NCI-H82 (cell line): ENCODE data around the gene KLF6.
A peak's percentile ranks its signal among the peaks of the same experiment; 100 is the strongest.

Source experiments
- DNase-seq: peaks from one replicate; lab custom pipeline; 2025; lab: John Stamatoyannopoulos, UW

Gene KLF6

DNA sequence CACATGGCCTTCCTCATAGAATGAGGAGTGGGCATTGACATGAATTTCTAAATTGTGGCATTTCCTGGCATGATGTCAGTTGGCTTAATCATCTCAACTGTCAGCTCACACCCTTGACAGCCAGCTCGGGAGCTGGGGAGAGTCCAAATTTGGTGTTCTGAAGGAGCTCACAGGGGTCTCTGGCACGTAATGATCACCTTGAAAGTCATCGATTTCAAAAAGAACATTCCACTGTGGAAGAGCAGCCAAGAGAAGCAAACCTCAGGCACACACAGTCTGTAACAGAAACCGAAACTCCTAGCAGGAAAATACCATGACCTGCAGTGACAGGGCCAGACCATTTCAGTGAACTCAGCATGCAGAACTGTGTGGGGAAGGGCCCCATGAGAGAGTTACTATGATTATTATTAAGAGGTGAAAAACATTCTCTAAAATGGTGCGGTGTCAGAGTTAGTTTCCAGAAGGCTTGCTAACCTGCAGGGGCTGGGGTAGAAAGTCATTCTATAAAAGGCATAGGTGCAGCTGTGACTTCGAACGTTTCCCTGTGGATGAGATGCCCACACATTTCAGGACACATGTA, 26.4 kb upstream of the KLF6 start:
- DNase-seq, result no peak

DNA sequence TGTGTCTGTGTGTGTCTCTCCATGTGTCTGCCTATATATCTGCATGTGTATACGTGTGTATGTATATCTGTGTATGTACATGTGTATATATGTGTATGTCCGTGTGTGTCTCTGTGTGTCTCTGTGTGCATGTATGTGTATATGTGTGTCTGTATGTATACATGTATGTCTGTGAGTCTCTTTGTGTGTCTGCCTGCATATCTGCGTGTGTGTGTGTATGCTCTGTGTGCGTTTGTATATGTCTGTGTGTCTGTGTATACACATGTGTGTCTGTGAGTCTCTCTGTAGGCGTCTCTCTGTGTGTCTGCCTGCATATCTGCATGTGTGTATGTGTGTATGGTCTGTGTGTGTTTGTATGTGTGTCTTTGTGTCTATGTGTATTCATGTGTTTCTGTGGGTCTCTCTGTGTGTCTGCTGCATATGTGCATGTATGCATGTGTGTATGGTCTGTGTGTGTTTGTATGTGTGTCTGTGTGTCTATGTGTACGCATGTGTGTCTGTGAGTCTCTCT, 23.7 kb upstream of the KLF6 start:
- no peak for DNase-seq

DNA sequence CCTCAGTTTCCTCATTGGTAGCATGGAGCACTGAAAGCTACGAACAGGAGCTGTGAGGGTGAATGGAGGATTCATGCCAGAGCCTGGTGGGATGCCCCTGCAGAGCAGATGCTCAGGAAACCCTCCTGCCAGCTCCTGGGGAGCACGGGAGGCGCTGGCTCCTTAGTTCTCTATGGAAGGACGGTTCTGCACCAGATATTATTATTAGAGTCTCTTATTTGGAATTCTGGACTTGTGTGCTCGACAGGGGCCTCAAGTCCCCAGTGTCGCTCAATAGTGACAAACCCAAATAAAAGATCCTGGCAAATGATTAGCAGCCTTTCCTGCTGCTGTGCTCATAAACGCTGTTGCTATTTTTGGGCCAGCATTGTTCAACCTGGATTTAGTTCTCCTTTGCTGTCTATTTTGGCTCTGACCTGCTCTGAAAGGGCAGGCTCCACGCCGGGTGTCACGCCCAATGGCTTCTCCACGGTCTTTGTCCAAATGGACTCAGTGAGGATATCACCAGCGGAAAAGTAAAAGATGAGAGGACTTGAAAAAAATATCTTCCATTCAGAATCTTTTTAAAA, 23.0 kb upstream of the KLF6 start:
- DNase-seq, result no peak

DNA sequence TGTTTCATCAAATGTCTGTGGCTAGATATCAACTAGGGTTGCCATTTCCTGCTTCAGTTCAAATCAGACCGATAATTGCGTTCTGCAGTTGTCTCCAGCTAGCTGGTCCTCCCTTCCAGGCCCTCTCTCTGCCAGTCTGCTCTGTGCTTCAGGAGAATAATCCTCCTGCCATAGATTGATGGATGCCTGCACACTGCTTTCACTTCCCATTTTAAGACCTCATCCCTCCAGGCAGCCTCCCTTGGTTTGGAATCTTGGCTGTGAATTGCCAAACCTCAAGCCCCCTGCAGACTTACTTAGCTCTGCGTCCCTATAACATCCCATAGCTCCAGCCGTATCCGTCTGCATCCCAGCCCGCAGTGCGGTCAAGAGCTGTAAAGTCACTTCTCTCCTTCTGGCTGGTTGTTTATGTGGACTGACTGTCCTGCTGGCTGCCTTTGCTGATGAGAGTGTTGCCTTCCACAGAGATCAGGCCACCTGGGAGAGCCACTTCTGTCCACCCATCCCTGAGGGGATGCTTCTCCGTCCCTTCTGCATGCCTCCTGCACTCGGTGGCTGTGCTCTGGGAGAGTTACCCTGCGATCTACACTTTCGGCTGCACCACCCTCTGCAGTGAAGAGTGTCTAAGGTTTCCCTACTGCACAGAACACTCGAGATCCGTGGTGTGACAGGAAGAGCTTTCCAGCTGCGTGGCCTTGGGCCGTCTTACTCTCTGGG, 22.4 kb upstream of the KLF6 start:
- no peak for DNase-seq

DNA sequence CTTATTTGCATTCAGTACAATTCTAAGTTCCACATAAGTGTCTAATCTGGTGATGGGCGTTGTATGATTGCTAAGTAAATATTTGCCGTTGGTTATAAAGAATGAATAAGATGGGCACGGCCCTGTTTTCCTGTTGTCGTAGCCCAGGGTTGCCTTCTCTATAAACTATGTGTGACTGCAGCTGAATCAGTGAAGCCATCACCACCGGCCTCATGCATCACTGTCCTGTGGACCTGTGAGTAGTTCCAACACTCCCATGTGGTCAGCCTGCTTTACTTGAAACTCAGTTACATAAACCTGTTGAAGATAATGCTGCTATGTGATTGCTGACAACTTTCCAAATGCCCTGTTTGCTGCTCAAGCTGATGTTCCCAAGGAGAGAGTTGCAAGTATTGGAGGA, 21.6 kb upstream of the KLF6 start:
- DNase-seq, result no peak

DNA sequence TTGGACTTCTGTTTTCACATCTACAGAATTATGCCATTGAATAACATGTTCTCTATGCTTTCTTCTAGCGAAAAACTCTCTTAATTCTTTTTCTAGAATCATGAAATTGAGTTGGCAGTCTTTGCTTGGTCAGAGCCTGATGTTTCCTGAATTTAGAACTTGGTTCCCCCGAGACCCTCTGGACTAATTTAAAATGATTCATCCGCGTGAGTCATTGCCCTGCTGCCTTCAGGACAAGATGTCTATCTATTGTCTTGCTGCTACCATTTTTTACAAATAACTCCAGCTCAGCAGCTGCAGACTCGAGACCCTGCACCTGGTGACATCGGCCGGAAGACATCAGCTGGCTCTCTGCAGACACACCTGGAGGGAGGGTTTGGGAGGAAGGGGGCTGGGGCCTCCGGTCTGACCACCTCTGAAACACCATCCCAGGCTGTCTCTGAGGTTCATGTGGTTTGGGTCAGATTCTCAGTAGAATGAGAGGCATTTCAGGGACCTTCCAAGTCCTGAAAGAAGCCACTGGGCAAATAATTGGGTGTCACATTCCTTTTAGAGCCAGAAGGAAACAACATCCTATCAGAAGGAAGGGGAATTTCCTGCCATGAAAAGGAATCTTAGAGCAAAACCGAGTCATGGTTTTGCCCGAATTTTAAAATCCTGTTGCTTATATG, 20.9 kb upstream of the KLF6 start:
- no peak for DNase-seq

DNA sequence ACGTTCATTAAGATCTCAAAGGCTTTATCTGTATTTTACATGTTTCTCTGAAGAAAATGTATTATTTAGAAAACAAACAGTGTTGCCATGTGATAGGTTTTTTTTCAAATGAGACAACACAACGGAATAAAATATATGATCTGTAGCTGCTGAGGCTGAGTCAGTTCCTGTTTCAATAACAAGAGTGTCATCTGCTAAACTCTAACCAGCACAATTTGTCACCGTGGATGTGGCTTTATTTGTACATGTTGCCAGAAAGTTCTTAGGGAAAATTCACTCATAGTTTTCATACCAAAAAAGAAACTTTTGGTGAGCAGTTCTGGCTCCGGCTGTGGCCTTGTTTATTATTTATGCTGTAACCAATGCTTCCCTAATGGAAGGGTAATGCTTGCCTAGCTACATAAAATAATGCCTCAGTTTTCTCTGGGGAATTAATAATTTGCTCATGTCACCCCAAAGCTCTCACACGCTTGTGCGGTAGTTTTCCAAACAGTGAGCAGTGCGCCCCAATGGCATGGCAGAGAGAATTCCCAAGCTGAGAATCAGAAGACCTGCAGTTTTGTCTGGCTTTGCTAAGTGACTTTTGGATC, 20.3 kb upstream of the KLF6 start:
- DNase-seq, result no peak

DNA sequence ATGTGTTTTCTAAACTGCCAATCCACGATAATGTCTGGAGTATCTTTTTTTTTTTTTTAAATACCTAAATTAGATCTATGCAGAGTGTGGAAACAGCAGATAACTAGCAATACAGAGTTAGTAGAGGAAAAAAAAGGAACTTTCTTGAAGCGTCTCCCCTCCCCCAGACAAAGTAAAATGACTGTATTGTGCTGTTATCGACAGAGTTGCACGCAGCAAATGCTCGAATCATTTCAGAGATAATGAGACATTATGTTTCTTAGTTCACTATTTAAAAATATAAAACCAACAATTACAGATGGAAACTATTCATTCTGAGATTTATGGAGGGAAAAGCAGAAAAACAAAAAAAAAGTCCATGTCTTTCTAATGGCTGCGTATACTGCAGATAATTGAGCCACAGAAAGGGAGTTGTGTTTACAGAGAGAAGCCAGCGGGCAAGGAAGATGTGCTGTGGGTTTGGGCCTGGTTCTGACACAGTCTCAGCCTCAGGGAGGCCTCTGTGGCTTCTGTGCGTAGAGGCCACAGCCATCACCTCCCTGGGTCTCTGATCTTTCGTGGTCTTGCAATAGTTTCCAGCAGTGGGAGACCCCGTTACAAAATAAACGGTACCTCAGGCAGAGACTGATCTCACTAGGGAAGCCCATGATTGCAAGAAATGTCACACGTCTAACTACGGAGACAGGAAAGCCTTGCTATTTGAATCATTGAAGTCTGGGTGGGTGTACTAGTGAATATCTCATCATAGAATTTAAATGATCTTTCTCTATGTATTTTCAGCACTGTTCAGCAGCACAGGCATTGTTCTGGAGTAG, 19.1 kb upstream of the KLF6 start:
- DNase-seq, result no peak

DNA sequence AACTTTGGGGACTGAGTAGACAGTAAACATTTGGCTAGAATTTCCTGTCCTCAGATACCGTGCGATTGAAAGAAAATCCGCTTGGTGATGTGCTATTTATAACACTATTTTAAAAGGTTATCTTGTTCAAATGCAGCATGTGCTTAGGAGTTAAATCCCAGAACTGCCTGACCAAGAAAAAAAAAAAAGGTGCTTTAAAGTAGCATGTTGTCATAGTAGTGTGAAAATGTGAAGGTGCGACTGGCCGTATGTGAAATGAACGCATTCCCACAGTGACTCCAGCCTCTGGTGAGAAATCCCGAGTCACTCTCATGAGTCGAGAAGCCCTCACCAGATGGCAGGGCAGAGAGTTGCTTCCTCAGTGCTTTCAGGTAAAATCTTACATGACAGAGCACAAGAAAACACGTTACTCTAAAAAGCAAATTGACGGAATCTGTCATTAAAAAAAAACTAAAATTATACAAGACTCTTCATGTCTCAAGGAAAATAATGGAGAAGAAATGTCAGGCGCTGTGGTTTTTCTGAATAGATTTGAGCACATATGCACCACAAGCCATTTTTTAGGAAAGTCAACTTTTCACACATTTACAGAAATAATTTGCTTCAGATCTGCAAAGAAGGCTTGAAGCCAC, 18.4 kb upstream of the KLF6 start:
- DNase-seq, result peak; percentile 37

DNA sequence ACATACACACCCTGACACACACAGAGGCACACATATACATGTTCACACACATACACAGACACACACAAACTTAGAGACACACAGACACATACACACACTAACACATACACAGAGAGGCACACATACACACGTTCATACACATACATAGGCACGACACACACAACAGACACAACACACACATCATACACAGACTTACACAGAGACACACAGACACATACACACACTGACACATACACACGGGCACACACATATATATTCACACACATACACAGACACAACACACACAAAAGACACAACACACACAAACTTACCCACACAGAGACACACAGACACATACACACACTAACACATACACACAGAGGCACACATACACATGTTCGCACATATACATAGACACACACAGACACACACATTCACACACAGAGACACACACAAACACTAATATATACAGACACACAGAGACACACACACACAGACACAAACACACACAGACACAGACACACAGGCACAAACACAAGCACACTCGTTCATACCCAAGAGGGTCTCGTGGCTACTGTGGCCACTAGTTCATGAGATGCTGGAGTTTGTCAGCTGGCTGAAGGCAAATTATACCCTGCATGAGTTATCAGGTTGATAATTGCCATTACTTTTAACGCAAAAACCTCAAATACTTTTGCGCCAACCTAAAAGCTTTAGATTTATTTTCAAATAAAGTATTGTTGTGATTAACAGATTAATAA, 17.7 kb upstream of the KLF6 start:
- DNase-seq, result no peak

DNA sequence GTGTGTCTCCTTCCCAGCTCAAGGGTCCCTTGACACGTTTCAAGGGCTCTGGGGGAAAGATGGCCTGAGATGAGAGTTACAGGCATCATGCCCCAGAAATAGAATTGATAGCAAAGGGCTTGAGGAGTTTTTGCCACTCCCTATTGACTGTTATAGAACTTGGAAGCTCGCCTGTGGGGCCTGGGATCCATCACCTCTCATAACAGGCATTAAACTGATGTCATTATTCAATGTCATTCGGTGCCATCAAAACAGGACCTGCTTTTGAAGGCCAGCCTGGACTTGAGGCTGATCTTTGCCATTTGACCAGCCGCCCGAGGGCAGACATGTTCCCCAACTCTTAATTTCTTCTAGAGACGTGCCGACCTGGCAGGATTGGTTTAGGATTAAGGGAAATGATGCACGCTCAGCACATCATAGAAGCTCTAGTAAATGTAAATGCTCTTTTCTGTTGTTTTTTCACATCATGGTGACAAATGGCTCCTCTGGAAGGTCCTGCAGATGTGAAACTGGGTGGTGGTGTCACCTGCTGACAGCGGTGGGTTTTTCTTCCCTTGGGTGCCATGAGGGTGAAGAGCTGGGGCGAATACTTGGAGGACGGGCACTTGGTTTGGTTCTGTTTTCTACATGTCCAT, 16.7 kb upstream of the KLF6 start:
- DNase-seq, result no peak

DNA sequence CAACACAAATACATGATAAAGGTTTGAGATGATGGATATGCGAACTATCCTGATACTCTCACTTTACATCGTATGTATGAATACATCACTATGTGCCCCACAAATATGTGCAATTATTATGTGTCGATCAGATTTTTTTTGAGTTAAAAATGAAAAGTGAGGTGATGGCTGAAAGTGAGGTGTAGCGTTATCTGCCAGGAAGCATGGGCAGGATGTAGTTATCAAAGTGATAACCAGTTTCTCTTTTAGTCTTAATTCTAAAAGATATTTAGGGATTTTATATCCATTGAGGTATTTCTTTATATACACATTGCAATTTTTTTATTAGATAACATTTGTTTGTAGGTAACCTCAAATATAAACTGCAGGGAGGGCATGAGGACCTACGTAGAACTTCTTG, 15.6 kb upstream of the KLF6 start:
- no peak for DNase-seq

DNA sequence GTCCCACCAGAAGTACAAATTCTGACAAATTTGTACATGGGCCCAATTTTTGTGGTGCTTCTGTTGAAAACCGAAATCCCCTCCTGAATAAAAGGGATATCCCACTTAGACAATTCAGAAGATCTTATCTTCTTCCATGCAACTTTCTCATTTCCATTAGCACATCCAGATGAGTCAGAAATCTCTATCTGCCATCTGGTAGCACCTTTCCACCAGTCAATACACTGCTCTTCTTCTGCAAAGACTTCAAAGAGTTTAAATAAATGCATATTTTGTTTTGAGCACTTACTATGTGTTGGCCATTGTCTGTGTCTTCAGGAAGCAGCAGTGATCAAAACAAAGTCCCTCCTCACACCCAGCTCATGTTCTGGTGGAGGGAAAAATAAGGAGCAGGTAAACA, 12.7 kb upstream of the KLF6 start:
- DNase-seq, result no peak

DNA sequence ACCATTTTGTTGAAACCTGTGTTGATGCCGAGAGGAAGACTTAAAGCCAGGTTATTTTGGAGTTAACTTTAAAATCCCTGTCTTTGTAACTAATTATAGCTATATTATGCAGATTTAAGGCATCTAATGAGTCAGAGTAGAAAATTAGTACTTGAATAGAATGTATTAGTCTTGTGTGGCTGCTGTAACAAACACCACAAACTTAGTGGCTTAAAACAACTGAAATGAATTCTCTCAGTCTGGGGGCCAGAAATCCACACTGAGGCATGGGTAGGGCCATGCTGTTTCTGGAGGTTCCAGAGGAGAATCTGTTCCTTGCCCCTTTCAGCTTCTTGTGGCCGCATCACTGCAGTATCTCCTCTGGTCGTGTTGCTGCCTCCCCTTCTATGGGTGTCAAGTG, 8.5 kb upstream of the KLF6 start:
- no peak for DNase-seq

DNA sequence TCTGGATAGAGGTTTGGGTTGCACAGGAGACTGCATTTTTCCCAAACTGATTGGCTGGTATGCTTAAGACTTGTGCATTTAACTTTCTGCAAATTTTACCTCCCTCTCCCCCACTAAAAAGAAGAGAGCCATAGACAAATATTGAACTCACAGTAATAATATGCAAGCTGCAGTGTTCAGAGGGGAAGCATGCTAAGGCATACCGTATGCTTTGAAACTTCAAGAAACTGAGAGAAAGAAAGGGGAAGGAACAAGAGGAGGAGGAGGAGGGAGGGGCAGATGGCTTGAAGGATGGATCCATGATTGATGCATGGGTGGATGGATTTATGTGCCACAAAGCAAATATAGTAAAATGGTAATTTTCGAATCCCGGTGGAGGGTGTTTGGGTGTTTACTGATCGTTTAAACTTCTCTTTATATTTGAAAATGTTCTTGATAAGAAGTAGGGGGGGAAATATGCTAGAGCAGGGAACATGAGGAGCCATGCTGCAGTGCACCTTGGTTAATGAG, 7.8 kb upstream of the KLF6 start:
- DNase-seq, result no peak

DNA sequence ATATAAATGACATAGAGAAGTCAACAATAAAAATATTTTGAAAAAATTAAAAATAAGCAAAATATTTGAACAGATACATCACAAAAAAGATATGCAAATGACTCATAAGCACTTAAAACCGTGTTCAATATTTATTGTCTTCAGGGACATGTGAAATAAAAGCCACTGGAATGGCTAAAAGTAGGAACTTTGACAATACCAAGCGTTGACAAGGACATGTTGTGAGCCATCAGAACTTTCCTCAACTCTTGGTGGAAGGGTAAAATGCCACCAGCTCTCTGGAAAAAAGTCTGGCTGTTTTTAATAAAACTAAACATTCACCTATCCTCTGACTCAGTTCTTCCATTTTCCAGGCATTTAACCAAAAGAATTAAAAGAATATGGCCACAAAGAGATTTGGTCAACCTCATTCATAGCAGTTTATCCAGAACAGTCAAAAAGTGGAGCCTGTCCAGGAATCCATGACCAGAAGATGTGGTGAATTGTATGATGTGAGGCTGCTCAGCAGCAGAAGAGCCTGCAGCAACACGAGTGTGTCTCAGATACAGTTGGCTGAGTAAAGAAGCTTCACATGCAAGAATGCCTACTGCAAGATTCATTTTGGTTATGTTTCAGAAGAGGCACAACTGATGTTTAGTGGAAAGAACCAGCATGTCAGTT, 7.1 kb upstream of the KLF6 start:
- DNase-seq, result no peak

DNA sequence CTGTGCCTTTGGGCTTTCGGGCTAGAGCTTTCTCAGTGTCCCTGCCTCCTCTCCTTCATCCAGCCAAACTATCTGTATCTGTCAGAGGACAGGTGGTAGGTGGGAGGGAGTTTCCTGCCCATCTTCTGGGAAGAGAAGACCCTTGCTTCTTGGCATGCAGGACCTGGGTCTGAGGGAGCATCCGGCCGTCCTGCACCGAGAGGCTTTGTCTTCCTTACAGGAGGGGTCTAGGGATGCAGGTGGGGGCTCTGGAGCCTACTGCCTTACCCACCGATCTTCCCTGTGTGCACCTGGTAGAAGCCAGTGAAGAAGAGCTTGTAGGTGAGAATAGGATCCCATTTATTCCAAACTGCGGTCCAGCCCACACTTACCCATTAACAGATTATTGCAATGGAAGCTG, 5.8 kb upstream of the KLF6 start:
- DNase-seq, result no peak

DNA sequence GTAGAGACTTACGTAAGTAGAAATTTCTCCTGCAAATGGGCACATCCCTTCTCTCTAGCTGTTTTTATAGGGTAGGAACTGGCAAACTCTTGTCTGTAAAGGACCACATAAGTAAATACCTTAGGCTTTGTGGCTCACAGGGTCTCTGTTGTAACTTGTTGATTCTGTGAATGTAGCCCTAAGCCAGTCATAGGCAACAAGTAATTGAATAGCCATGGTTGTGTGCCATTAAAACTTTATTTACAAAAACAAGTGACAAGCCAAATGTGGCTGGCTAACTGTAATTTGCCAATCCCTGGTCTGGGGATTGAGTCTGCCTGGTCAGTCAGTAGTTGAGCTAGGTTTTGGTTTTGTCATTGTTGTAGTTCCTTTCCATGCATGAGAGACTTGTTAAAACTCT, 5.3 kb upstream of the KLF6 start:
- DNase-seq, result no peak

DNA sequence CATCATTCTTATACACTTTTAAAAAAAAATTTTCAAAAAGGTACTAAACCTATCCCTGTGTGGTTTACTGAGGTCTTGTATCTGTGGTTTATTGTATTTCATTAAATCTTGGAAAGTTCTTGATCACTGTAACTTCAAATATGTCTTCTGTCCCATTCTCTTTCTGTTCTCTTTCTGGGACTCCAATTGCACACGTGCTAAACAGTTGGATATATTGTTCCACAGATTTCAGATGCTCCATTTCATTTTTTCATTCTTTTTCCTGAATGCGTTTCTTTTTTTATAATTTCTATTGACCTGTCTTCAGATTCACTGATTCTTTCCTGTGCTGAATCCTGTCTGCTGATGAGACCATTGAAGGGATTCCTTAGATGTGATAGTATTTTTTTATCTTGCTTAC, 4.6 kb upstream of the KLF6 start:
- DNase-seq, result no peak
